HG03066 (cell line): ENCODE results near the gene OR10G3.
"Not testable (repeated sequence)": the region's sequence is repeated elsewhere in the genome, so short reads cannot be mapped to it uniquely, and the experiment has no call there.

ENCODE experiments used
- ATAC-seq: cut with Tn5 transposase; IDR thresholded peaks from one replicate; pipeline ENCODE4 v1.9.1; 2021; ENCODE audit warnings: low read depth; ENCODE audit not compliant: unreplicated experiment

OR10G3 gene, protein sequence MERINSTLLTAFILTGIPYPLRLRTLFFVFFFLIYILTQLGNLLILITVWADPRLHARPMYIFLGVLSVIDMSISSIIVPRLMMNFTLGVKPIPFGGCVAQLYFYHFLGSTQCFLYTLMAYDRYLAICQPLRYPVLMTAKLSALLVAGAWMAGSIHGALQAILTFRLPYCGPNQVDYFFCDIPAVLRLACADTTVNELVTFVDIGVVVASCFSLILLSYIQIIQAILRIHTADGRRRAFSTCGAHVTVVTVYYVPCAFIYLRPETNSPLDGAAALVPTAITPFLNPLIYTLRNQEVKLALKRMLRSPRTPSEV

DNA sequence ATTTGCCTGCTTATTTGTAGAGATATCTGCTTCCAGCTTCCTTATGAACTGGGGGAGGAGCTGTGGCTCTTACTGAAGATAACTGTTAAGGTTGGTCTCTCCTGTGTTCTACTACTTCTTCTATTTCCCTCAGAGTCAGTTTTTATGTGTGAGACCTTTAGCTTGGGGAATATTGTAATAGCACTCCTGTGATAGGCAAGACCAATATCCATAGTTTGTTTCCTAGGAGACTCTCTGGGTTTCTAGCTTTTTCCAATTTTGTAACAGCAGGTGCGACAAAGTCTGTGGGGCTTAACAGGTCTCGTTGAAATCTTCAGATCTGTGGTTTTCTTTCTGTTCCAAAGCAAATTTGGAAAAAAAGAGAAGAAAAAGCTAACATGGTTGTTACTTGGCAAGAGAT, at the start of gene OR10G3:
Gene OR10G3, minus strand, starts transcription at position 101 of the 400 bp plus-strand sequence. CDS start 9,332 bp downstream, outside the sequence.
- no peak for ATAC-seq

DNA sequence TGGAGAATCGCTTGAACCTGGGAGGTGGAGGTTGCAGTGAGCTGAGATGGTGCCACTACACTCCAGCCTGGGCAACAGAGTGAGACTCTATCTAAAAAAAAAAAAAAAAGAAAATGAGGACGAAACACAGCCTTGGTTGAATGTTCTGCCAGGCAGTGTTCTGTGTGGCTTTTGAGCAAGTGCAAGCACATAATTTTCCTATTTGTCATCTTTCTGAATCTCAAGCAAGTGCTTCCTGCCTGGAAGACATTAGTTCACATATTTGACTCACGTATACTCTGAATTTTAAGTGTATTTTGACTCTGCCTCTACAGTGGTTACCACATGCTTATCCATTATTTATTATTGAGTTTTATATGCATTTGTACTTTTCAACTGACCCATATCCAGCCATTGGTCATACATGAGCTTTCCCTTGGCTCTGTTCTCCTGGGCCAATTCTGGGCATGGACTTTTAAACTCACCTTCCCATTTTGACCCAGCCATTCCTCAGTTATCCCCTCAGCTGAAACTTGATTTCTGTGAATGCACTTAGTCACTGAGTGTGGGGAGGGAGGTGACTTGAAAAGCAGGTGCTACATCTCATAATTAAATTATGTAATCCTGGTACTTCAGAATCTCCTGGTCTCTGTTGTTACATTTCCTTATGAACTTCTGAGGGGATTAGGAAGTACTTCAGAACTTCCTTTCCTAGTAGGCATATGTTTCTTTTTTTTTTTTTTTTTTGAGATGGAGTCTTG, 46.8 kb upstream of the OR10G3 start:
- no peak for ATAC-seq

DNA sequence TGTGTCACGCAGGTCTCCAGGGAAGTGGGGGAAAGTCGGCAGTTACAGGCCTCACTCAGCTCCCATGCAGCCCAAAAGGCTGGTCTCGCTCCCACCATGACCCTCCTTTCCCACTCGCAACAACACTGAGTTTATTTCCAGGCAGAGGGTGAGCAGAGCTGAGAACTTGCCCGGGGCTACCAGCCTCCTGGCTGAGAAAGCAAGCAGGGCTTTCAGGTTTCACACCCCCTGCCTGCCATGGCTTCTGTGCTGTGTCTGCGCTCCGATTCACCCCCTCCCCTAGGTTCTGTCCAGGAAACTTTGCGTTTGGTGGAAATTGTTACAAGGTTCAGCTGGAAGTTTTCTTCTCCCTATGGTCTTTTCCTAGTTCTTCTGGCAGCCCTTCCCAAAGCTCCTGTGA, 37.7 kb upstream of the OR10G3 start:
- ATAC-seq, result no peak

DNA sequence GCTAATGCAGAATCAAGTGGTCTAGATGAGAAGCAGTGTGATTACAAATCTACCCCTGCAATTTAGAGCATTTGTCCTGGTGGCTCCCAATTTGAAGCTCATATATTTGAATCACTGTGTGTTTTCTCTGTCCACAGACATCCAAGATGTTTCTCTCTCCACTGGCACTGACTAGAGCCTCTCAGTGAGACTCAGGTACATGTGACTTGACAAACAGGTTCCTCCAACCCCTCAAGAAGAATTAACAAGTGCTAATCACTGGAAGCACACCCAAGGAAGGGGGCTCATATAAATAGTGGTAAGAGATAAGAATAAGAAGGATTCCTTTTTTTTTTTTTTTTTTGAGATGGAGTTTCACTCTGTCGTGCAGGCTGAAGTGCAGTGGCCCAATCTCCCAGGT, 34.4 kb upstream of the OR10G3 start:
- no peak for ATAC-seq

DNA sequence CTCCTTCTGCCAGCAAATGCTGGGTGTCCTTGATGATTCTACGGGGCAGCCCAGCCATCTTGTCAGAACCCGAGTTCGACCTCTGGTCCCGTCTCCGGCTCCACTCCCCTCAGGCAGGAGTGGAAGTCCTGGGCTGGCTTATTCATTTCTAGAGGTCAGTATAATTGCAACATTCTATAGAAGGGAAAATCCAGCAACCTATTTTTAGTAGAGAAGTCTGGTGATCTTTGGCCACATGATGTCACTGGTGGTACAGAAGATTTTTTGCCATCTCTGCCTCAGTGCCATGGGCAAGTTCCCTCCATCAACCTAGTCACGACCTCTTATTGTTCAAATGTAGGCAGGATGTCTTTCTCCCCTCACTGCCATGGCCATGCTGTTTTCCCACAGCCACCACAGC, 32.4 kb upstream of the OR10G3 start:
- ATAC-seq, result no peak

DNA sequence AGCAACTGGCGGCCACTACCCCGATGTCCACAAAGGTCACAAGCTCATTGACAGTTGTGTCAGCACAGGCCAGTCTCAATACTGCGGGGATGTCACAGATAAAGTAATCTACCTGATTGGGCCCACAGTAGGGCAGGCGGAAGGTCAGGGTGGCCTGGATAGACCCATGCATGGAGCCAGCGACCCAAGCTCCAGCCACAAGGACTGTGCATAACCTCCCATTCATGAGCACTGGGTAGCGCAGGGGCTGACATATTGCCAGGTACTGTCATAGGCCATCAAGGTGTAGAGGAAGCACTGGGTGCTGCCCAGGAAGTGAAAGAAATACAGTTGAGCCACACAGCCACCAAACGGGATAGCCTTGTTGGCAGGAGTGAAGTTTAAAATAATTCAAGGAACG, 22.3 kb upstream of the OR10G3 start:
- ATAC-seq, result not testable (repeated sequence)

DNA sequence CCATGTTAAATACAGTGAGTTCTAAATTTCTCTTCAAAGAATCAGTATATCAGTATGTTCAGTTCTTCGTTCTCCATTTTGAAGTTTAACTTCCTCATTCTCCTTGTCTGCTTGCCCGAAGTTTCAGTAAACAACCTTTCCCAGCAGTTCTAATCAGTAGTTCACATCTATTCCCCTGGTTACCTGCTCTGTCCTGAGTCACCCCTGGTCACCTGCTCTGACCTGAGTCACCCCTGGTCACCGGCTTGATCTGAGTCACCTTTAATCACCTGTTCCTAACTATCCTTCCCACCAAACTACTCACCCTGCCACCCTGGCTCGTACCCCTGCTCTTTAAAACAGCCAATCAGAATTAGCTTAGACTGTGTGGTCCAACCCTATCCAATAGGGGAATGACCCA, 9.4 kb upstream of the OR10G3 start:
- ATAC-seq, result no peak

DNA sequence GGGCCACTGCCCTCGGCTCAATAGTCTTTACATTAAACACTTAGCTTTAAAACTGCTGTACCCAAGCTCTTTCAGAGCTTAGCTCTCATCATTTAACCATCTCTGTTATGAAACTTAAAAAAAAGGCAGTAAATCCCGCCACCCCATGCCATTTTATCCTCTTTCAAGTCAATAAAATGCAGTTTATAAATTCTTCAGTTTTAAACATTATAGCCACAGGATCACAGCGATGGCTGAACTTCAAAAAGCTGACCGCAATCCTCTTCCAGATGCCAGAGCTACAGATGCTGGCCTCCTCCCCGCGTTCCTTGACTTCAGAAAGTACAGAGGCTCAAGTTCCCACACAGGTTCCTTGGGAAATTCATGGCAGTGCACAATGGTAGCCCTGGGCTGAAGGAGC, 4.2 kb downstream of the OR10G3 start:
- no peak for ATAC-seq

DNA sequence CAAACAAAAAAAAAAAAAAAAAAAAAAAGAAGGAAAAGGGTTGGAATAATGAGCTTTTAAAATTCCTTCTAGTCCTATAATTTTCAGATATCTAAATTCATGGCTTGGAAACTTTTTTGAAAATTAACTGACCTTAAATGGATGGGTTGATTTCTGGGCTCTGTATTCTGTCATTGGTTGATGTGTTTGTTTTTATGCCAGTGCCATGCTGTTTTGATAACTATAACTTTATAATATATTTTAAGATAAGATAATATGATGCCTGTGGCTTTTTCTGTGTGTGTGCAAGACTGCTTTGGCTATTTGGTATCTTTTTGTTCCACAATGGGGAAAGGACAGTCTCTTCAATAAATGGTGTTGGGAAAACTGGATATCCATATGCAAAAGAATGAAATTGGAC, 7.3 kb downstream of the OR10G3 start:
- ATAC-seq, result no peak

DNA sequence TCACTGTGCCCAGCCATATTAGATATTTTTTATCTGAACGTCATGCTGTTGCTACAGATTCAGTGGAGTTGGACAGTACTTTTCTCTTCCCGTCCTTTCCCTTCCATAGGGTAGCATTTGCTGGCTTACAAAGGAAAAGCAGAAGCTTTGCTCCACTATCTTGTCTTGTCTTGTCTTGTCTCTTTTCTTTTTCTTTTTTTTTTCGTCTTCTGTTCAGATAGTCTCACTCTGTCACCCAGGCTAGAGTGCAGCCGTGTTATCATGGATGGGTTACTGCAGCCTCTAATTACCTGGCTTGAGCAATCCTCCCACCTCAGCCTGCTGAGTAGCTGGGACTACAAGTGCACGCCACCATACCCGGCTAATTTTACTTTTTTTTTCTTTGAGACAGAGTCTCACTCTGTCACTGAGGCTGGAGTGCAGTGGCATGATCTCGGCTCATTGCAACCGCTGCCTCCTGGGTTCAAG, 21.1 kb downstream of the OR10G3 start:
- no peak for ATAC-seq

DNA sequence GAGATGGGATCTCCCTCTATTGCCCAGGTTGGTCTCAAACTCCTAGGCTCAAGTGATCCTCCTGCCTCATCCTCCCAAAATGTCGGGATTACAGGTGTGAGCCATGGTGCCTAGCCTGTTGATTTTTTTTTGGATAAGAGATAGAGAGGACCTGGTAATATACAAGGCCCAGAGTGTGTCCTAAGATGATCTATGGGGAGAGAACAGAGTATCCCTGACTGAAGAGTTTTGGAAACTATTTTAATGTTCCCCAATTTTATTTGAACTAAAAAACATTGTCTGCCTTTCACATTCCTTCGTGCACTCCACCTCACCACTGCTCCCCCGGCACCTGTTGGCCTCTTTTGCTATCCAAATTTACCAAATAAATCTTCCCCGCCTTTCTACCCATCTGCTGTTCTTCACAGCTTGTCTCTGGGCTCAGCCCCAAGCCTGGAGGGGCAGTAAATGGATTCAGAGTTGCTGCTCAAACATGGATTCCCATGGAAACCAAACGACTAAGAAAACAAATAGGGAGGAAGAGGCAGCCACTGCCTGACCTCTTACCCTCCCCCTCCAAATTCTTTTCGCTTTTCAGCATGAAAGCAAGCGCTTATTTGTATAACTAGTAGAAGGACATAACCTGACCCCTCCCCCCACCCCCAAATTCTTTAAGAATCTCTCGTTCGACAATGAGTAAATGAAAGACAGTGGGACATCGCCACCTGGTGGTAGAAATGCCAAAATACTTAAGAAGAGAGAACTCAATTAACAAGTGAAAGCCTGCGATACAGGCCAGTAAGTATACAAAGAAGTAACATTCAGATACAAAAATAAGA, 22.6 kb downstream of the OR10G3 start:
- no peak for ATAC-seq

DNA sequence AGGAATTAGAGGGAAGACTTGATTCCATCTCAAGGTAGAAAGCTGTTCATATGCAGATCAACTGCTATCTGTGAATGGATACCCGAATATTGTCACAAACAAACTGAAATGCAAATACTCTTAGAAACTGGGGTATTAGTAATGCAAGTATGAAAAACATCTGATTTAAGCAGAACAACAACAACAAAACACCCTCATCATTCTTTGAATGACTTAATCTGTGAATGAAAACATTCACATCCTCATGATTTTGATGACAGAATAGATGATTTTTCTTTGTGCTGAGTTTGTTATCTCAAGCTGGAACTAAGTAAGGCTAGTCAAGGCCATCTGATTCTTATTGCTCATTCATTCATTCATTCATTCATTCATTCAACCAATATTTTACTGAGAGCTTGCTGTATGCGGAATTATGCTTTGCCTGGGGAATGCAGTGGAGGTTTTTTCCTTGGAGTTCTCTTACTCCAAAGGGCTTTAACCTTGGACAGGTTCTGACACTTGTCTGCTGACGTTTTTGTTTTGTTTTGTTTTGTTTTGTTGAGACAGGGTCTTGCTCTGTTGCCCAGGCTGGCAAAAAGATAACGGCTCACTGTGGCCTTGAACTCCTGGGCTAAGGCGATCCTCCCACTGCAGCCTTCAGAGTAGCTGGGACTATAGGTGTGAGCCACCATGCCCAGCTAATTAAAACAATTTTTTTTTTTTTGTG, 23.3 kb downstream of the OR10G3 start:
- ATAC-seq, result no peak

DNA sequence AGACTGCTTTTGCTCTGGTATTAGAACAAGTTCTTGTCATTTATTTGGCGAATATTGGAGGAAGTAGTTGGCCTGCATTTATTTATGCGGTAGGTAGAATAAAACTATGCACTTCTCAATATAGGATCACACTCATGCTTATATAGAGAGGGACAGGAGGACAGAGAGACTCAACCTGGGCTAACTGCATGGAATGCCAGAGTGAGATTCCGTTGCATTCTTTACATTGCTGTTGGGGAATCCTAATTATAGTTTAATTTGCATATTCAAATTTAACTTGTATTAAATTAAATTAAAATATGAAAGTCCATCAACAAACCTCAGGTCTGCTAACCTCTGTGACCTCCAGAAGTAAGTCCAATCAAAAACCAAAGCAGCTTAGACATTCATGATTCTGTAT, 26.6 kb downstream of the OR10G3 start:
- no peak for ATAC-seq

DNA sequence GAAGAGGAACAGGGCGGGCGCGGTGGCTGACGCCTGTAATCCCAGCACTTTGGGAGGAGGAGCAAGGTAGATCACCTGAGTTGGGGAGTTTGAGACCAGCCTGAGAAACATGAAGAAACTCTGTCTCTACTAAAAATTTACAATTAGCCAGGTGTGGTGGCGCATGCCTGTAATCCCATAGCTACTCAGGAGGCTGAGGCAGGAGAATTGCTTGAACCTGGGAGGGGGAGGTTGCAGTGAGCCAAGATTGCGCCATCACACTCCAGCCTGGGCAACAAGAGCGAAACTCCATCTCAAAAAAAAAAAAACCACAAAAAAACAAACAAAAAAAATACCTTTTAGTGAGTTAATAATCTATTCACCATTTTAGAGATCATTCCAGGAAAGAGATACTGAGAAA, 35.3 kb downstream of the OR10G3 start:
- not testable (repeated sequence) for ATAC-seq

DNA sequence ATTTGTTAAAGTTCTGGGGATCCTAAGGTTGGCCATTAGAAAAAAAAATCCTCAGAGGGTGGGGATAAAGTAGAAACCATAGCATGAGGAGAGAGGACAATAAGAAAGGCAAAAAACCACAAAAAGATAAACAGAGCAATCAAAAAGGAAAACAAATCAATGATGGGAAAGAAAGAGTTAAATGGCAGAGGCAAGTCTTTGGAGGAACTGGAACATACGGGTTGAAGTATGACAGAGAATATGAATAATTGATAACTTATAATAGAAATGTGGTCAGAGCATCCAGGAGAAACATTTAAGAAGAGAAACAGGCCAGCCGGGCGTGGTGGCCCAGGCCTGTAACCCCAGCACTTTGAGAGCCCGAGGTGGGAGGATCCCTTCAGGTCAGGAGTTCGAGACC, 35.9 kb downstream of the OR10G3 start:
- no peak for ATAC-seq

DNA sequence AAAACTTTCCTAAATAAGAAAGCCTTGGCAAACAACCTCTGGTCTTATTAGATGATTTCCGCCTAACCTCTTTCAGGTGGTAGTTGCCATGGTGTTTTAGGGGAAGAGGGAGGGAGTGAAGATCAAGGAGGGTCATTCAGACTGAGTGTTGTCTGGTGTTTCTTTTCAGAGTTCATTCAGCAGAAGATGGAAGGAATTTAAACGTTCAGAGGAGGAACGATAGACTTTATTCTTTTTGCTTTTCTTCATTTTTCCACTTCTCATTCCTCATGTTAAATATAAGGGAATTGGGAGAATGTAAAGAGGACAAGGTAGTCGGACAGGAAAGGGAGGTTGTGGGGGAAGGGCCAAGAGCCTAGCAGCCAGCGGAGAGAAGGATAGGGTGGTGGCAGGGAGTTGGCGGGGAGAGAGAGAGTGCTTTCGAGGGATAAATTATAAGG, 36.3 kb downstream of the OR10G3 start:
- no peak for ATAC-seq

DNA sequence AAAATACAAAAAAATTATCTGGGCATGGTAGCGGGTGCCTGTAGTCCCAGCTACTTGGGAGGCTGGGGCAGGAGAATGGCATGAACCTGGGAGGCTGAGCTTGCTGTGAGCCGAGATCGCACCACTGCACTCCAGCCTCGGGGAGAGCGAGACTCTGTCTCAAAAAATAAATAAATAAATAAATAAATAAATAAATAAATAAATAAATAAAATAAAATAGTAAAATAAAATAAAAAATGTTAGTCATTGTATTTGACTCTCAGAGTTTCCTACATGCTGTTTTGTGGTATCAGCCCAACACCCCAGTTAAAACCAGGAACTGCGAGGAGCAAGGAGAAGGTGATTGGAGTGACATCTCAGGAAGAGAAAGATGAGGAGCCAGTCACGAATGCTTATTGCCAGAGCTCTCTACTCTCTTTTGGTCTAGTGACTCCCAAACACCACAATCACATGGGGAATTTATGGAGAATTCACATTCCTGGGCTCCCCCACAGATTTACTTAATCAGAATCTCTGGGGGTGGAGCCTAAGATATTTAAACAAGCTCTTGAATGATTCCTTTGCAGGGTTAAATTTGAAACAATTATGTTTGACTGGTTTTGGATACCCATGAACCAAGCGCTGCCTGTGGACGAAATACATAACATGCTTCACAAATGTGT, 38.3 kb downstream of the OR10G3 start:
- ATAC-seq, result no peak

DNA sequence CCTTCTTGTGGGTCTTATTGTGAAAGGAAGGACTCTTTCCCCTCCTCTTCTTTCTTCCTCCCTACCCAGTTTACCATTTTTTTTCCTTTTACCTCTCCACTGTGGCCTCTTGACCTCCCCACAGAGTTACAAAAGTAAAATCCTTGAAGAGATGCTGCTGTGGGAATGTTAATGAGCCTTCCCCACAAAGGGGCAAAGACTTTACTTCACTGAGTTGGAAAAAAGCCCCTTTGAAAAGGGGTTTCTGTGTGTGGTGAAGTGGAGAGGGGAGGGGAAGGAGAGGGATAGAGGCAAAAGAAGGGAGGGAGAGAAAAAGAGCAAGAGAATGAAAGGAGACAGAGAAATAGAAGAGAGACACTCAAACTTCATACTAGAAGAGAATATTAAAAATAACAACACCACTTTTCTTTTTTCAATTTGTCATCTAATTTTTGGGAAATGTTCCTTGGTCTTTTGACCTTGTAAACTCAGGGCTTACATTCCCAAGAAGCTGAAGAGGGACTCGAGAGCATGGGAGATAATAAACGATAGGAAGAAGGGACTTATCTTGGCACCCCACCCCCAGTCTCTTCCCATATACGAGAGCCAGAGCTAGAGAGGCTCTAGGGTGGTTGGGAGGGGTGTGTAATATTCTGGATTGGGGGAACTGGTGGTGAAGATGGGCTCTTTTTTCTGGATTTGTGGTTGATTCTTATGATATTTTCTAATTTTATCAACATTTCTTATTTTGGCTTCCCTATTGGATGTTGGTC, 40.5 kb downstream of the OR10G3 start:
- no peak for ATAC-seq

DNA sequence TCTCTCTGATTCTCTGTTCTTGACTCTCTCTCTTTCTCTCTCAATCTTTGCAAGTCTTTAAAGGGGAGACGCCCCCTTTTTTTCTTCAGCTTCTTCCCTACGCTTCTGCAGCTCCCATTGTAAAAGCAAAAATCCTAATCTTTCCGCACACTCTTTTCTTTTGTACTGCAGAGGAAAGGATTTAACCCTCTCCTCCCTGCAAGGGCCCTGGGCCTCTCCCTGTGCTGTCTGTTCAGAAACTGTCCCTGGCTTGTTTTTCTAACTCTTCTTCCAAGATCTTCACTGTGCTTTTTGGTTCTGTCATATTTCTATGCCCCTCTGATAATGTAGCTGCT, 42.8 kb downstream of the OR10G3 start:
- ATAC-seq, result no peak
